Heart left ventricle (tissue), 13 donors: ENCODE data around the gene TRAPPC3L.

Experiments
- POLR2A ChIP-seq, 2 donors: fragments of 450-650 bp; IDR thresholded peaks; one replicate each; pipeline ENCODE4 v1.6.1; 2017; ENCODE audit warnings: antibody characterized with exemption in 2 of 2, mild to moderate bottlenecking in 2 of 2, moderate library complexity in 2 of 2
- TF ChIP-seq, protein P1 (sequence below), 12 donors: fragments of 200-600 bp; sonication (generic) in 4 of 12; IDR thresholded peaks; one replicate each; pipeline versions ENCODE4 v1.5.0 to v1.8.0; 2018 to 2022; ENCODE audit warnings: antibody characterized with exemption in 12 of 12, mild to moderate bottlenecking in 5 of 12
- donor health status: ischemic (EF 13 %, LVEDD 7.1; RV severe dilation, severe dysfunction).
- donor health status: DM: no; HTN: yes; CAD: no.
- donor health status: DM: no; HTN: no; CAD: no.
- donor health status: ischemic (EF 25% LVEDD 6.9; RV normal size, moderate dysfunction).
- donor health status: ischemic (EF 25% LVEDD 5.7; RV mildly dilated, moderate dysfunction).
- donor health status: ischemic (EF 35%, LVEDD 5.7; RV mildly dilated, moderate dysfunction).
- donor health status: nonischemic (EF 11% LVEDD 7.7; RV severe dilation, severe dysfunction).
- donor health status: DM: yes; HTN: yes; CAD: no.
- donor health status: PGD.
- donor health status: ischemic (EF 29% LVEDD 5.4; RV normal size, mild dysfunction).
- donor health status: nonischemic (EF 23%, LVEDD 6.1; RV moderate dilation, normal function).

GRCh38 chr6:116482780-116483179, 62.7 kb downstream of the TRAPPC3L start:
- TF ChIP-seq, protein P1, sequence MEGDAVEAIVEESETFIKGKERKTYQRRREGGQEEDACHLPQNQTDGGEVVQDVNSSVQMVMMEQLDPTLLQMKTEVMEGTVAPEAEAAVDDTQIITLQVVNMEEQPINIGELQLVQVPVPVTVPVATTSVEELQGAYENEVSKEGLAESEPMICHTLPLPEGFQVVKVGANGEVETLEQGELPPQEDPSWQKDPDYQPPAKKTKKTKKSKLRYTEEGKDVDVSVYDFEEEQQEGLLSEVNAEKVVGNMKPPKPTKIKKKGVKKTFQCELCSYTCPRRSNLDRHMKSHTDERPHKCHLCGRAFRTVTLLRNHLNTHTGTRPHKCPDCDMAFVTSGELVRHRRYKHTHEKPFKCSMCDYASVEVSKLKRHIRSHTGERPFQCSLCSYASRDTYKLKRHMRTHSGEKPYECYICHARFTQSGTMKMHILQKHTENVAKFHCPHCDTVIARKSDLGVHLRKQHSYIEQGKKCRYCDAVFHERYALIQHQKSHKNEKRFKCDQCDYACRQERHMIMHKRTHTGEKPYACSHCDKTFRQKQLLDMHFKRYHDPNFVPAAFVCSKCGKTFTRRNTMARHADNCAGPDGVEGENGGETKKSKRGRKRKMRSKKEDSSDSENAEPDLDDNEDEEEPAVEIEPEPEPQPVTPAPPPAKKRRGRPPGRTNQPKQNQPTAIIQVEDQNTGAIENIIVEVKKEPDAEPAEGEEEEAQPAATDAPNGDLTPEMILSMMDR (IDR thresholded peaks at IDR 0.05): no peak
- no peak for TF ChIP-seq POLR2A (IDR thresholded peaks at IDR 0.05)
